ENCODE results near the gene FOXJ1.

GRCh38 chr17:76153640-76154039, 12.6 kb upstream of the FOXJ1 start:
- TF ChIP-seq POLR2A (IDR thresholded peaks at IDR 0.05; ENCODE audit: low read length), result no peak
- TF ChIP-seq GATA1 (IDR thresholded peaks at IDR 0.05; ENCODE audit: low read depth, low read length), result no peak
